Measurements from ENCODE around the gene KCNK4.
A peak's percentile ranks its signal among the peaks of the same experiment; 100 is the strongest.

Gene KCNK4

DNA sequence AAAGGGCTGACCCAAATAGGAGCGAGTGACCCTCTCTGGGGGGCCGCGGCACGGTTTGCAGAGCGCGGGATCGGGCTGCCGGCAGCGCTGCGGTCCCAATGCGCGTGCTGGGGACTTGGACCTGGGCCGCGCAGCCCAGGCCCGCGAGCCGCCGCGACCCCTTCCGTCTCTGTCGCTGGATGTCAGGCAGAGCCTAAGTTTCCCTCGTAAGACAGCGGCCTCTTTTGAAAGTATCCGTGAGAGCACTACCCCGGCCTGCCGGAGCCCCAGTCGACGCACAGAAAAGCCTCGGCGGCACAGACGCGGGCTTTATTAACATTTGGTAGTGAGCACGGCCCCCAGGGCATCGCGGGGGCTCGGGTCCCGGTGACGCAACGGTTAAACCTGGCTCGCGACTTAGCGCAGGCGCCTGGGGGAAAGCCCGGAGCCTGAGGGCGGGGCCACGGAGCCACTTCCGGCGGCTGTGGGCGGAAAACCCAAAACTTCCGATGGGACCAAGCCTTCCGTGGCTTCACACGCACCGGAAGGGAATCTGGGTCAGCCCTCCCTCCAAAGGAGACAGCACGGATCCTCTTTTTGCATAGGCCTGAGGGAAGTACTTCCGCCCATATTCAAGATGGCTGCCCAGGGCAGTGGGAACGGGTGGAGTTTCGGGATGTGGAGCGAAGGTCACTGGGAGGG lies 21.4 kb upstream of the KCNK4 start:
- DNase-seq: peak; percentile 98

DNA sequence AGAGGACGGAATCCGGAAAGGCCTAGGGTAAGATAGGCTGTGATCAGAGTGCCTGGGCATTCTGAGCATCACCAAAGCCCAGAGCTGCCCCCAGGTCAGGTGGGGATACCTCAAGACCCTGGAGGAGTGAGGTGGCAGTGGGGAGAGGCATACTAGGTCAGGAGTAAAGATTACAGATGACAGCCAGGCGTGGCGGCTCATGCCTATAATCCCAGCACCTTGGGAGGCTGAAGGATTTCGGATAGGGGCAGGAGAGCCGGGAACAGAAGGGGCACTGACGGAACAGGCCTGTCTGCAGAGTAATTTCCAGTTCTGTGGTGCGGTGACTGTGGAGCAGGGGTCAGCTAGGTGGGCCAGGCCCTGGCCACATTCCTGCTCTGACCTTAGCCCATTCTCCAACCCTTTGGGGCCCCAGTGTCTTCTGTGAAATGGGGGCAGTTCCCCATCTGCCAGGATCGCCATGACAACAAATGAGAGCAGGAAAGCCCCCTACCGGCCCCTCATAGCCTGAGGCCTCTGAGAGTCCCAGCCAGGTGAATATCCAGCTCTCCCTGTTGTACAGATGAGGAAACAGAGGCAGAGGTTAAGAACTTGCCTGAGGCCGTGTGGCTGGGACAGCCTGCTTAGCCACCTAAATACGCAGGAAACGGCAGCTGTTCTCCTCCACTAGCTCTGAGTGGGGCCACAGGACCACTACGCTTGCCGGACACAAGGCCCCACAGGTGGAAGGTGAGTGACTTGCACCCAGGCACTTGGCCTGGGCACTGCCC lies 15.9 kb upstream of the KCNK4 start:
- DNase-seq: no peak

DNA sequence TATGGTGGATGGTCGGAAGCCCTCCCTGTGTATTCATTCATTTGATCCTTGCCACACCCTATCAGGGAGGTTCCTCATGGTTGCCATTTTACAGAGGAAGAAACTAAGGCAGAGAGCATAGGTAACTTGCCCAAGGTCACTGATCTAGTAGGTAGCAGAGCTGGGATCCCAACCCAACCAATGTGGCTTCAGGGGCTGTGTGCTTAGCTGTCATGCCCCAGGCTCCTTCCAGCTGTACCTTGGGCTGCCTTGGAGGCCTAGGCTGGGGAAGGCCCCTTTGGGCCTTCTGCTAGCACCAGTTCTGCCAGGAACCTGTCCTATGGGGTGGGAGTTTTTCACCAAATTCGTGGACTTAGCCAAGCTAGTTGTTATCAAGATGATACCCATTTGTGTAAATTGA lies 15.3 kb upstream of the KCNK4 start:
- no peak for DNase-seq

DNA sequence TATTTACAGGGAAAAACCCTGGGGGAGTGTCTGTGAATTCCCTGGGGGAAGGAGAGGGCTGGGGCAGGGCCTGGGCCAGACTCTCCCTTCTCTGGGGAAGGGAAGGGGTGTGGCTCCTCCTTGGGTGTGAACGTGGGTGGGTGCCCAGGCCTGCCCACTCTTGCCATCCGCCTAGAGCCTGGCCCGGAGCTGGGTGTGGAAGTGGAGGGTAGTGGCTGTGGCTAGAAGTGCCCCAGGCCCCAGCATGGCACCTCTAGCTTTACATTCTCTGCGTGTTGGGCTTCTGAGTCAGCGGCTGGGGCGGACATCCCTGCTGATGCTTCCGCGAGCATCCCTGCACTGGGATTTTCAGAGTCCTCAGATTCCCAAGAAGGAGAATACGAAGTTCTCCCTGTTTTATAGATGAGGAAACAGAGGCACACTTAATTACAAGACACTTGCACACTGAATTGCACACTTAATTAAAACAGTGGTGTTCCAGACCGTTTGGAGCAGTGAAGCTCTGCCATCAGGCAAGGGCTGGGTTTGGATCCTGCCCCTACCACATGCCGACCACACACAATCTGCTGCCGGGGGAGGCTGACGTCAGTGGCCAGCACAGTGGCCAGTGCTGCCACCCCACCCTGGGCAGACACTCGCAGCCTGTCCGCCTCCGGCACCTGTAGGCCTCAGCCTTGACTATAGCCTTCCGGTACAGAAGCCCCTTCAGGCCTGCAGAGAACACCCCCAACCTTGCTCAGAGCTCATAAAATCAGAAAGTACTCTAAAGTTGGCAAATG lies 14.3 kb upstream of the KCNK4 start:
- DNase-seq: no peak

DNA sequence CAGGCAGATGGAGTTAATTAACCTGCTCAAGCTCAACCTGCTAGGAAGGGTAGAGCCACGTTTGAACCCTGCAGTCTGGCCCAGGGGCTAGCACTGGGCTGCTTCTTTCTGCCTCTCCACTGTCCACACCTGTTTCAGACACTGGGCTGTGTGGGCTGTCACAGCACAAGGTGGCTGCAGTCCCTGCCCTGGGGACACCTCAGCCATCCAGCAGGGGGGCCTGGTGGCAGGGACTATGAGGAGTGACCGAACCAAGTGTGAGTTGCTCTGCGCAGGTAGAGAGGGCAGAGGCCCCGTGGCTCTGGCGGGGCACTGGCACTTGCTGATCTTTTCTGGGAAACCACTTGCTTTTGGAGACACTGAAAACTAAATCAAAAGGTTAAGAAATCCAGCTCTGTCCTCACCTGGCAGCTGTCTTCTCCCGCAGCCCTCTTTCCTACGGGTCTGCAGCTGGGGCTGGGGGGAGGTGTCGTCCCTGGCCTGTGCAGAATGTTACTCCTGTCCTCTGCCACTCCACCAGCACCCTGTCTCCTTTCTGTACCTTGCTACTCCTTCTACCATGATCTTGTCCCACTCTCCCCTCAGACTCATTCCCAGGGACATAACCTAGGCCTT lies 12.4 kb upstream of the KCNK4 start:
- DNase-seq: no peak

DNA sequence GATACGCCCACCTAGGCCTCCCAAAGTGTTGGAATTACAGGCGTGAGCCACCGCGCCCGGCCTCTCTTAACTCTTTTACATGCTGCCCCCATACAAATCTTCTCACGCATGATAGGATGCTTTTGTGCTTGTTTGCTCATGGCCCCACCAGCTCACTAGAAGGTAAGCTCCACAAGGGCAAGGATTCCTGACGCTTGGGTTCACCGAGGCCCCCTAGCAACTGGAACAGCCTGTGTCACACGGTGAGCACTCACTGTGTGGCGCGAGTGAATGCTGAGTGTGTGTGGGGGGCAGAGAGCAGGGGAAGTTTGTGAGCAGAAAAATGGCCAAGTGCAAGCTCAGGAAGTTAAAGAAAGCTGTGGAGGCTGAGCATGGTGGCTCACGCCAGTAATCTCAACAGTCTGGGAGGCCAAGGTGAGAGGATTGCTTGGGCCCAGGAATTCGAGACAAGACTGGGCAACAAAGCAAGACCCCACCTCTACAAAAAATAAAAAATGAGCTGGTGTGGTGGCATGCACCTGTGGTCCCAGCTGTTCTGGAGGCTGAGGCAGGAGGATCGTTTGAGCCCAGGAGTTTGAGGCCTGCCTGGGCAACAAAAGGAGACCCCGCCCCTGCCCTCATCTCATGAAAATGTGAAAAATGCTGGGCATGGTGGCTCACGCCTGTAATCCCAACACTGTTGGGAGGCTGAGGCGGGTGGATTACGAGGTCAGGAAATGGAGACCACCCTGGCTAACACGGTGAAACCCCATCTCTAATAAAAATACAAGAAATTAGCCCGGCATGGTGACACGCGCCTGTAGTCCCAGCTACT lies 8.9 kb upstream of the KCNK4 start:
- DNase-seq: no peak

DNA sequence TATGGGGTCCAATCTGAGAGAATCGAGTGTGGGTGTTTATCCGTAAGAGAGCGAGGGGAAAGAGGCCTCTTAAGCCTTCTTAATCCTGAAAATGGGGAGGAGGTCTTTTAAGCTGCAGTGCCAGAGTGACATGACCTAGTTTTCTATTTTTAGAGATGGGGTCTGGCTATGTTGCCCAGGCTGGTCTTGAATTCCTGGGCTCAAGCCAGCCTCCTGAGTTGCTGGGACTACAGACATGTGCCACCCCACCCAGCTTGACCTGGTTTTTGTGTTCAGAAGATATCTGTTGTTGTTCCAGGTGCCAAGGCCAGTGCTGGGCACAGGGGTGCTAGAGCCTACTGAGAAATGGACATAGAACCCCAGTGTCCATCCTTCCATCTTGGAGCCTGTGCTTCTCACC lies 8.0 kb upstream of the KCNK4 start:
- no peak for DNase-seq

DNA sequence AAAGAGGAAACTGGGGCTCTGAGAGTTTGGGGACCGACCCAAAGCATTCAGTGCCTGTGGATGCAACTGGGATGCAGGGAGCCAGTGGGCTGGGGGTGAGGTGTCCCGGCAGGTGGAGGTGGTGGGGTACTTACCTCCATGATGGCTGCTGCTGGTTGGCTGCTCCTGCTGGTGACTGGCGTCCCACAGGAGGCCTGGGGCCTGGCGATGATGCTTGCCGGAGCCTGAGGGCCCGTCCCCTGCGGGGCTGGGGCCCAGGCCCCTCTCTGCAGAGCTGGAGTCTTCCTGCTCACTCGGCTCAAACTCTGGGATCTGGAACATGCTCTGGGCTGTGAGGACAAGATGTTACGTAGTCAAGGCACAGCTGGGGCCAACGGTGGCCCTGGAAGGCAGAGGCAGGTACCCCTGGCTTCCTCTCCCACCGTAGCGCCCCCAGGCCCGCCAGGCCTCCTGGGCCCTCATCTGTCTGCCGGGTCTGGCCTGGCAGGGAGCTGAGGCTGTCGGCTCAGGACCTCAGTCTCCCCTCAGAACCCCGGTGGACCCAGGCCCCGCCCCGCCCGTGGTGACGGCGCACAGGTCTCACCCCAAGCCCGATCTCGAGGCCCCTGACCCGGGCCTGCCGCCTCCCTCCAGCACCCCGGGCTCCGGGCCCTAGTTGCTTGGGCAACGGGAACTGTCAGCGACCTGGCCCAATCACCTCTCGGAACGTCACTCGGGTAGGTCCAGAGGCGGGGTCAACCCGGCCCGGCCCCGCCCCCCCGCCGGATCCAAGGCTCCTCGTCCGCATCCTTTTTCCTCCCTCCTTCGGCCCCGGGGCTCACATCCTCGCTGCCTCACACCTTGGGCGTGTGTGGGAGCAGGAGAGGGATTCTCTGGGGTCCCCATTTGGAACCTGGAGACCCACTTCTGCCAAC lies 6.8 kb upstream of the KCNK4 start, which contains the start of gene BAD:
TSS of gene BAD (minus strand) at position 618 of the 914 bp plus-strand sequence. CDS start at position 321, 297 bp downstream.
- DNase-seq: peak; percentile 96

DNA sequence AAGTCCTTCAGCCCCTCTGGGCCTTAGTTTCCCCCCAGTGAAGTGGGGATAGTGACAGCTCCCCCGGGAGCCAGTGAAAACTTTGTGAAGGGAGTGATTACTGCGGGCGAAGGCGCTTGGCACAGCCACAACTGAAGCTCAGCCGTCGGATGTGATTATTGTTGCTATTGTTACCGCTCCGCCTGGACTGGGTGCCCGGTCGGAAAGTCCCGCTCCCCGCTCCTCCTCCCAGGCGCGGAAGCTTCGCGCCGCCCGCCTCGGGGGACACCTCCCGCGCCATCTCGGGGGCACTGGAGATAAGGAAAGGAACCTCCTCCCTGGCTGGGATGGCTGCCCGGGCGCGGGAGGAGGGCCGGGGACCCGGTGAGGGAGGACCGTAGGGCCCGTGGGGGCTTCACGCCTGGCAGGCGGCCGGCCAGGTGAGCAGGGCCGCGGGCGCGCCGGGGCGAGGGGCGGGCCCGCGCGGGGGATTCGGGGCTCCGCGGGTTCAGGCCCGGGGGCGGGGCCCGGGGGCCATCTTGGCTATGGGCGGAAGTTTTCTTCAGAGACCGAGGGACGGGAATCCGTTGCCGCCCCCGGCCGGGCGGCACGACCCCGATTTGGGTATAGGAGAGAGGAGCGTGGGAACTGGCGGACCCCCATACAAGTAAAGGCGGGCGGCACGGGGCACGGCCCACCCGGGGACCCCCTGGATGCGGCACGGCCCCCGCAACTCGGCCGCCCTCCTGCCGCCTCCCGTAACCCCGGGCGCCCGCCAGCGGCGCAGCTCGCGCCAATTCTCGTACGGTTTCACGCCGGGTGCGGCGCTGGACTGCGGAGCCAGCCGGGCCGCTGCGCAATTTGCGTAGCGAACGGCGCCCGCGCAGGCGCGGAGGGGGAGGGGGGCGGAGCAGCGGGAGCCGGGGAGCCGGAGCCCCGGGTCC lies 5.9 kb upstream of the KCNK4 start, which contains the start of gene GPR137:
TSS of gene GPR137 (plus strand) at position 887 of the 923 bp plus-strand sequence. CDS start 677 bp downstream, outside the sequence.
- DNase-seq: peak; percentile 92

DNA sequence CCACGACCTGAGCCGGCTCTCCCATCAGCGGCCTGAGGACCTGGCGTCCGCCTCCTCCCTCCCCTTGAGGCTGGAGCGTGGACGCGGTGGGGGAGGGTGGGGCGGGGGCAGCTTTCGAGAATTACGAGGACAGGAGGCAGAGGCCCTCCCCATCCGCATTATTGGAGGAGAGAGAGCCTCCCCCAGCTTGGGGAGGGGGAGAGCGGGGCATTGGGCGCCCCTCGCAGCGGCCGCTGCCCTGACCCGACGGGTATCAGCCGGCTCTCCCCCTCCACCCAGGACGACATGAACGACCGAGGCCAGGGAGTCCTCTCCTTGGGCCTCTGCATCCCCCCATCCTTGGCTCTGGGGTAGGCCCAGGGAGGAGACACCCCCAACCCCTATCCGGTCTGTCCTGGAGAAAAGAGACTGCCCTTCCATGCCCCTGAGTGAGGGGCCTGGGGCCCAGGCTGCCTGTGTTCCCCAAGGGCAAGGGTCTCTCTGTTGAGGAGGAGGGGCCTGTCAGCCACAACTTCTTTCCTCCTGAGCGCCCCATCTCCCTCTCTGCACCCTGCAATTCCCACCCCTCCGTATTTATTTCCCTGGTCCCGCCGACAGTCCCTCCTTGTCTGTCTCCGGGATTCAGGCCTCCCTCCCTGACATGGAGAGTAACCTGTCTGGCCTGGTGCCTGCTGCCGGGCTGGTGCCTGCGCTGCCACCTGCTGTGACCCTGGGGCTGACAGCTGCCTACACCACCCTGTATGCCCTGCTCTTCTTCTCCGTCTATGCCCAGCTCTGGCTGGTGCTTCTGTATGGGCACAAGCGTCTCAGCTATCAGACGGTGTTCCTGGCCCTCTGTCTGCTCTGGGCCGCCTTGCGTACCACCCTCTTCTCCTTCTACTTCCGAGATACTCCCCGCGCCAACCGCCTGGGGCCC lies 5.0 kb upstream of the KCNK4 start:
- DNase-seq: peak; percentile 33

DNA sequence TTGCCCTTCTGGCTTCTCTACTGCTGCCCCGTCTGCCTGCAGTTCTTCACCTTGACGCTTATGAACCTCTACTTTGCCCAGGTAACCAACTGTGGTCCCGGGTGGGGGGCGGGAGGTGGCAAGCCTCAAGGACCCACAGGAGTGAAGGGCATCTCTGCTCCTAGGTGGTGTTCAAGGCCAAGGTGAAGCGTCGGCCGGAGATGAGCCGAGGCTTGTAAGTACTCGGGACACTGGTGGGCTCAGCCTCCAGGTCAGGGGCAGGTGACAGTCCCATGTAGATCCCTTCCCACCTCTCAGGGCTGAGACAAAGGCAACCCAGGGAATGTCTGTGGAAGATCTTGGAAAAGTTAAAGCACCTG lies 4.3 kb upstream of the KCNK4 start:
- no peak for DNase-seq

DNA sequence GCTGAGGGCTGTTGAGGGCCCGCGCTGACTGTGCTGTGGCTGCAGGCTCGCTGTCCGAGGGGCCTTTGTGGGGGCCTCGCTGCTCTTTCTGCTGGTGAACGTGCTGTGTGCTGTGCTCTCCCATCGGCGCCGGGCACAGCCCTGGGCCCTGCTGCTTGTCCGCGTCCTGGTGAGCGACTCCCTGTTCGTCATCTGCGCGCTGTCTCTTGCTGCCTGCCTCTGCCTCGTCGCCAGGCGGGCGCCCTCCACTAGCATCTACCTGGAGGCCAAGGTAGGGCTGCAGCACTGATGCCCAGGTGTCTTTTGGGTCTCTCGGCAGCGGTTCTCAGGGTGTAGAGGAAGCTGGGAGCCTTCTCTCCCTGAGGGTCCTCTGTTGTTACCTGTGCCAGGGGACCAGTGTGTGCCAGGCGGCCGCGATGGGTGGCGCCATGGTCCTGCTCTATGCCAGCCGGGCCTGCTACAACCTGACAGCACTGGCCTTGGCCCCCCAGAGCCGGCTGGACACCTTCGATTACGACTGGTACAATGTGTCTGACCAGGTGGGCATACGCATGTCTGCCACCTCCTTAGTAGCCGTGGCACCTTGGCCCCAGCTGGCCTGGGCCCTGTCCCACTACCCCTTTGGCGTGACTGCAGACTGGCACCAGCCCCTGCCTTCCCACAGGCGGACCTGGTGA lies 3.3 kb upstream of the KCNK4 start:
- no peak for DNase-seq

DNA sequence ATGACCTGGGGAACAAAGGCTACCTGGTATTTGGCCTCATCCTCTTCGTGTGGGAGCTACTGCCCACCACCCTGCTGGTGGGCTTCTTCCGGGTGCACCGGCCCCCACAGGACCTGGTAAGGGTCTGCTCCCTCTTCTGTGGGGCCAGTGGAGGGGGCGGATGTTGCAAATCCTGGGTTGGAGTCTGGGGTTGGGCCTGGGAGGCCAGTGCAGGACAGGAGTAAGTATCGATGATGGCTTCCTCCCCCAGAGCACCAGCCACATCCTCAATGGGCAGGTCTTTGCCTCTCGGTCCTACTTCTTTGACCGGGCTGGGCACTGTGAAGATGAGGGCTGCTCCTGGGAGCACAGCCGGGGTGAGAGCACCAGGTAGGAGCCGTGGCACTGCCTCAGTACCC lies 2.8 kb upstream of the KCNK4 start:
- DNase-seq: no peak

DNA sequence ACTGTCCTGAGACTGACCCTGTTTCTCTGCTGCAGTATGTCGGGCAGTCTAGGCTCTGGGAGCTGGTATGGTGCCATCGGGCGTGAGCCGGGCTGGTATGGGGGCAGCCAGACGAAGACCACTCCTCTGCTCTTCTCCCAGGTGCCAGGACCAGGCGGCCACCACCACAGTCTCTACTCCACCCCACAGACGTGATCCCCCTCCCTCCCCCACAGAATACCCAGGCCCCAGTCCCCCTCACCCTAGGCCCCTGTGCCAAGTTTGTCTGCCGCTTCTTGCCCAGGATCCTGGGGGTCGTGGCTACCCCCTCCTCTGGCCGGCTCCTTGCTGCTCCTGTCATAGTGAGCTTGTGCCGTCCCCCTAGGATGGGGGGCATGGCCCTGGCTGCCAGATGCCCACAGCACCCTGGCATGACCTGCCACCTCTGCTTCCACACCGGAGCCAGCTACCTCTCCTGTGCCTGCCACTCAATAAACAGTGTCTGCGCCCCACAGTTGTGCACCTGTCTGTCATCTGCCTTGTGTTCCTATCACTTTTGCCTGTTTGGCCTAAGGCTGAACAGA lies 2.0 kb upstream of the KCNK4 start:
- DNase-seq: no peak

DNA sequence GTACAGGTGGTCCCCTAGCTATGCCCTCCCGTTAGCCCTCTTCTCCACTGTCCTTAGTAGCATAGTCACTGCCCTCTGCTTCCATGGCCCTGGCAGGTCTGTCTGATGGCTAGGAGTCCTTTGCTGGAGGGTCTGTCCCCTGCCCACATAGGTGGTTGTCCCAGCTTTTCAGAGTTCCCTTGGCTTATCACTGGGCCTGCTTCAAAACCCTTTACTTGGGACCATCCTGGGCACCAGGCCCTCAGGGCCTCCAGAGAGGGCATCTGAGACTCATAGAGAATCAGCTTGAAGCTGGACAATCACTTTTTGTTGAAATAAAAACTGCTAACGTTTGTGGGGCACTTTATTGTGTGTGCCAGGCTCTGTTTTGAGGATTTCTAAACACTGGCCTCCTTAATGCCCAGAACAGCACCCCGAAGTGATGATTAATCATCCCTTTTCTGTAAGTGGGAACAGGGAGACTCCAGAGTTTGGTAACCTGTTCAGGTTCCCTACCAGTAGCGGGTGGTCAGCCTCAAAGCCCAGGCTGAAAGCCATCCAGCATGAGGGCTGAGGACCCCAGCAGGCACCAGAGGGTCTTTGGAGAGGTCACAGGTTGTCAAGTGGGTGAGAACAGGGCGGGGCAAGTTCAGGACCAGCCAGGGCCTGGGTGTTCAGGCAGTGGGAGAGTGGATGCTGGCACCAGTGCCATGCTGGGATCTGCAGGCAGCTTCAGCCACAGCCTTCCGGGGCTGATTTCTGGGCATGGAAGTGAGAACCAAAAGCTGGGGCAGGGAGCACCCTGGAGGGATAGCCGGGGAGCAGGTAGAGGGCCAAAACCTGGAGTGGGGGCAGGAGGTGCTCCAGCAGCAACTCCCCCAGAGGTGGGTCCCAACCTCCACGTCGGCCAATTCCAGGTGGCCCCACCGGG lies 495 bp upstream of the KCNK4 start:
- DNase-seq: no peak

DNA sequence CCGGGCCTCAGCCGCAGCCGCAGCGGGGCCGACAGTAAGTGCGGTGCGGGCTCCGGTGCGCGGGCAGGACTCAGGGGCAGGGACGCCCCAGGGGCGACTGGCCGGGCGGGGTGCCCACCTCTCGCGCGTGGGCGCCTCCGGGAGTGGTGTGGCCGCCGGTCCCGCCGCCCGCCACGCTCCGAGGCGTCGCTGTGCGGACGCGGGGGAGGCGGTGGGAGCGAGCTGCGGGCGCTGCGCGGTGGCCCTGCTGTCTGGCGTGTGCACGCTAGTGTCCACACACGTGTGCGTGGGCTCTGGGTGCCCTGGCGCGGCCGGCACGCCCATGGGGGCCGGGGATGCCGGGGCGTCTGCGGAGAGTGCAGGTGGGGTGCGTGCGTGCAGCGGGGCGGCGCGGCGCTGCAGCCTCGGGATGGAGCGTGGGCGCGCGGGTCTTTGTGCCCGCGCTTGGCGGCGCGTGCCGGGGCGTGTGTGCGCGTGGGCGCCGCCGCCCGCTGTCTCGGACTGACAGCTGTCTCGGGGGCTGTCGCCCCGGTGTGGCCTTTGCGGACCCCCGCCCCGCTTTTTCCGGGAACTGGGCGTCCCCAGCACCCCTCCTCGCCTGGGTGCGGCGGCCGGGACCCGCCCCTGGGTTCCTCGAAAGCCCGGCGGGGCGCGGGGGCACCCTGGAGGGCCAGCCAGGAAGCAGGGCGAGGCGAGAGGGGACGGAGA lies 804 bp downstream of the KCNK4 start:
- no peak for DNase-seq

All from CD4-positive, alpha-beta T cell treated with Interleukin-12 subunit alpha and Interleukin-12 subunit beta, for 1 hour (primary cell).